HG02884 (cell line): Measurements from ENCODE around the gene HSPA1L.

Experiments
- ATAC-seq: cut with Tn5 transposase; IDR thresholded peaks from one replicate; pipeline ENCODE4 v1.9.1; 2021; ENCODE audit warnings: mild to moderate bottlenecking, moderate library complexity; ENCODE audit not compliant: unreplicated experiment

HSPA1L gene

GRCh38 chr6:31784098-31784925 lies 30.8 kb downstream of the HSPA1L start:
- no peak for ATAC-seq

- no peak for ATAC-seq
These were observed 32.8 kb downstream of the HSPA1L start for GRCh38 chr6:31782126-31782855.

DNA sequence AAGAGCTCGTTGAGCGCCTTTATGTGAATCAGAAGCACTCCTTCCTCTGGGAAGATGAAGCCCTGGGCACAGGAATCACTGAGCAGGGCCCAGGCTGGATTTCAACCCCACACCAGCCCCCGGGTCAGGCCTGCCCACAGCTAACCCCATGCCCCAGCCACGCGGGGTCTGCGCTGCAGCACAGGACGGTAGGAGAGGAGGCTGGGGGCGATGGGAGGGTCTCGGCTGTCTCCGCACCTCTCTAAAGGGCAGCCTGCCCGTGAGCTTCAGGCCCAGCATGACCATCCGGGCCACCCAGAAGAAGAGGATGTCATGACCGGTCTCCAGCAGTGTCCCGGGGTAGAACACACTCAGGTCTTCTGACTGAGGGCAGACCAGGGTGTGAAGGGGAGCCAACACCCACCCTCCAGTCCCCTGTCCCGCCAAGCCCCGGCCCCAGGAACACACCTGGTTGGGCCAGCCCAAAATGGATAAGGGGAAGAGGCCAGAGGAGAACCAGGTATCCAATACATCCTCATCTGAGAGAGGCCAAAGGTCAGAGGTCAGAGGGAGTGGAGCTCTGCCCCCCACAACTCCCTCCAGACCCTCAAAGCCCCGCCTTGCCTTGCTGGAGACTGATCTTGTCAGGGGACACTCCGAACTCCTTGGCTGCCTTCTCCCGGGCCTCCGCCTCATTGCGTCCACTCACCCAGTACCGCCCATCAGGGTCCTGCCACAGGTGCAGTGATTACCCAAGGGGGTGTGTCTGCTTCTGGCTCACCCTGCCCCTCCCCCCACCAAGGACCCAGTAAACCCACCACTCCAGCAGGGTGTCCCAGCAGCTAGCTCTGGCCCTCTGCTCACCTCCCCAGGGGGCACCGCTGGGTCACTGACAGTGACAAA lies 33.6 kb downstream of the HSPA1L start:
- no peak for ATAC-seq

DNA sequence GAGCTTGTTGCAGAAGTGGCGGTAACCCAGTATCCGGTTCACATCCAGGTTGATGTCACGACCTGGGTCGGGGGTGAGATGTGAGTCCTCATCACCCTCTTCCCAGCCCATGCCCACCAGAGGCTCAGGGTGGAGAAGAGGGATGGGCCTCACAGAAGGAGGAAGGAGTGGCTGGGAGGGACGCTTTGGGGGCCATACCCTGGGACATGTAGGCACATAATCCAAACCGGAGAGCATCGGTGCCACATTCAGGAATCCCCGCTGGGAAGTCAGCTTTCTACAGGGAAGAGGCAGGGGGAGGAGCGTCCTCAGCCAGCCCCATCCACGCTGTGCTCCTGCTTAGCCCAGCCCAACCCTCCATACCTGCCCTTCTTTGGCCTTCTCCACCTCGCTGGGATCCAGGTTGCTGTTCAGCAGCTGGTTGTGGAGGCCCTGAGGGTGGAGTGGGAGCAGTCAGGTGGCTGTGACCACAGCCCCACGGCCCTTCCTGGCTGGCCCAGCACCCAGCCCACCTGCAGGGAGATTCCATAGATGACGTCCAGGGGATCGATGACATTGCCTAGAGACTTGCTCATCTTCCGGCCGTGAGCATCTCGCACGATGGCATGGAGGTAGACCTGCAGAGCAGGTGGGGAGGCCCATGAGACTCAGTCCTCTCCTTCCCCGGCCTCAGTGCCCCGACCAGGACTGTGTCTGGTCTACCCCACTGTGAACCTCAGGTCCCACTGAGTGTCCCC lies 34.4 kb downstream of the HSPA1L start:
- no peak for ATAC-seq

GRCh38 chr6:31779908-31780307 lies 35.2 kb downstream of the HSPA1L start:
- ATAC-seq, result no peak

- ATAC-seq, result no peak
These were observed 35.8 kb downstream of the HSPA1L start for GRCh38 chr6:31778999-31779885.

- no peak for ATAC-seq
These were observed 36.9 kb downstream of the HSPA1L start for GRCh38 chr6:31778193-31778592.

GRCh38 chr6:31777667-31778050 lies 37.4 kb downstream of the HSPA1L start:
- no peak for ATAC-seq

DNA sequence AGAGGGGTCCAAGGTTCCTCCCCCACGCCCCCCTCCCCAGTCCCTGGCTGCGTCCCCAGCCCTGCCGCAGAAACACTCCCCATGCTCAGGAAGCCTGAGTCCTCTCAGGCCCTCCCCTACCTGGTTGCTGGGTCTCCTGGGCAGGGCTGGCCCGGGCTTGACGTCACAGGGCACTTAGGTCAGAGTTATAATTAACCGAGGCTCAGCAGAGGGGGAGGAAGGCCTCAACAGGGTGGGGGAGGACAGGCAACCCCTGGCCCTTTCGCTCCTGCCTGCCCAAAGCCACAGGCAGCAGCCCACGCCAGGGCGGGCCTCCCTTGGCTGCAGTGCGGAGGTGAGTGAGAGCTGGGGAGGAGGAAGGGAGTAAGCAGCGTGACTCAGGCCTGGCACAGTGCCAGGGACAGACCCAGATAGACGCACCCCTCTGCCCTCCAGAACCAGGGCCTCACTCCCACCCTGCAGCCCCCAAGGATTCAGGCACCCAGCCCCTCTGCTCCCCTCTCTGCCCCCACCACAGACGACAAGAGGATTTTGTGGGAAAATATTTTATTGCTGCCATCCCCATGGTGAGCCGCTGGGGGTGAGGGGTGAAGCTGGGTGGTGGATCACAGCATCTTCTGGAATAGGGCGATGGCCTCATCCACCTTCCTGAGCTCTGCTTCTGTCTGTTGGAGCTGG lies 38.0 kb downstream of the HSPA1L start, which contains the start of gene VWA7:
TSS of gene VWA7 (minus strand) at position 340 of the 678 bp plus-strand sequence. CDS start 549 bp downstream, outside the sequence.
- peak; percentile 59 for ATAC-seq

GRCh38 chr6:31776485-31776988 lies 38.5 kb downstream of the HSPA1L start:
- ATAC-seq, result no peak

DNA sequence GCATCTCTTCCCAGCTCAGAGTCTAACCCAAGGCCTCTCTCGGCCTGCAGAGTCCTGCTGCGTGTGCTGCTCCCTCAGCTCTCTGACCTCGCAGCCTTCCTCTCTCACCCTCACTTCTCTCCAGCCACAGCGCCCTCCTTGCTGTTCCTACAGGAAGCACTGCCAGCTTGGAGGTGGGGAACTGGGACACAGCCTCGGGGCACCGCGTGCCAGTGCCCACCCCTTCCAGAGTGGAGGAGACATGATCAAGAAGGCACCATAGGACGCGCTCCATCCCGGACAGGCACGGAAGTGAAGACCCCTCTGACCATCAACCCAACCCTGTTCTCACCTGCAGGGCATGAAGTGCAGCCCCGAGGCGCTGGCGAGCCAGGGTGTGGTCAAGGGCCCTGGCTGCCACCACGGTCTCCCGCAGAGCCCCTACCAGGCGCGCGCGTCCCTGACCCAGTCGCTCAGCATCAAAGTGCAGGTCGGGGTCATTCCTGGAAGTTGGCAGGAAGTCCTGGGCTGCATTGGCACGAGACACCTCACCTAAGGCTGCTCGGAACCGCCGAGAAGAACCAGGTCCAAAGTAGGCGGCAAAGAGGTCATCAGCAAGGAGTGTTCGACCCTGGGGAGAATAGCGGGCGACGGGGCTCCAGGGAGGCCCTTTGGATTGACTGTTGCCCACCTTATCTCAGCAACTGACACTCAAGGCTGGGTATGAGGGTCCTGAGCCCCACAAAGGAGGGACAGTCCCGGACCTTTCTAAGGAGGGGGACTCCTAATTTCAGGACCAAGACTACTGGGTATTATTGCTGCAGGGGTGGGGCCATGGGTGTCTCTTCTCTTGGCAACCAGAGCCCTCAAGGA lies 39.2 kb downstream of the HSPA1L start:
- ATAC-seq, result no peak

- no peak for ATAC-seq
These were observed 39.9 kb downstream of the HSPA1L start for GRCh38 chr6:31775184-31775583.

- no peak for ATAC-seq
These were observed 43.1 kb downstream of the HSPA1L start for GRCh38 chr6:31771992-31772358.

DNA sequence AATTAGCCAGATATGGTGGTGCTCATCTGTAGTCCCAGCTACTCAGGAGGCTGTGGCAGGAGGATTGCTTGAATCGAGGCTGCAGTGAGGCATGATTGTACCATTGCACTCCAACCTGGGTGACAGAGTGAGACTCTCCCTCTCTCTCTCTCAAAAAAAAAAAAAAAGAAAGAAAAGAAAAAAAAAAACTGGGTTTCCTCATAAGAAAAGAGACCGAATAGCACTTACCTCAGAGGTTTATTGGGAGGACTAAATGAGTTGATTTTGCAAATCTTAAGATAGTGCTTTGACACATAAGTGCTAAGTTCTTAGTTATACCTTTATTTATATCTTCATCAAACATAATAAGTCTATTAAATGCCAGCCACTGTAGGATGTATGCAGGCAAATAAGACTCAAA lies 44.2 kb downstream of the HSPA1L start:
- no peak for ATAC-seq

- ATAC-seq, result no peak
These were observed 45.3 kb downstream of the HSPA1L start for GRCh38 chr6:31769684-31770371.

GRCh38 chr6:31768363-31769257 lies 46.5 kb downstream of the HSPA1L start:
- no peak for ATAC-seq
